Prostate gland (tissue), 2 donors: ENCODE results near the gene GATC.

Source experiments
- POLR2A ChIP-seq: fragments of 450-650 bp; IDR thresholded peaks from one replicate; pipeline ENCODE4 v1.6.1; 2016; ENCODE audit warnings: antibody characterized with exemption, mild to moderate bottlenecking
- POLR2AphosphoS5 ChIP-seq: sonication (generic); formaldehyde crosslinking; IDR thresholded peaks from one replicate; pipeline ENCODE4 v1.6.1; 2017; ENCODE audit warnings: antibody characterized with exemption
- TF ChIP-seq, protein P1 (sequence below), 4 experiments: fragments of 200-600 bp in 2 of 4; fragments of 450-650 bp in 2 of 4; sonication (generic) in 2 of 4; IDR thresholded peaks; 1 replicate in 3 of 4; 2 replicates in 1 of 4; pipeline ENCODE4 v1.5.1; 2016 to 2019; ENCODE audit warnings: antibody characterized with exemption in 4 of 4, mild to moderate bottlenecking in 2 of 4, moderate library complexity in 2 of 4

DNA sequence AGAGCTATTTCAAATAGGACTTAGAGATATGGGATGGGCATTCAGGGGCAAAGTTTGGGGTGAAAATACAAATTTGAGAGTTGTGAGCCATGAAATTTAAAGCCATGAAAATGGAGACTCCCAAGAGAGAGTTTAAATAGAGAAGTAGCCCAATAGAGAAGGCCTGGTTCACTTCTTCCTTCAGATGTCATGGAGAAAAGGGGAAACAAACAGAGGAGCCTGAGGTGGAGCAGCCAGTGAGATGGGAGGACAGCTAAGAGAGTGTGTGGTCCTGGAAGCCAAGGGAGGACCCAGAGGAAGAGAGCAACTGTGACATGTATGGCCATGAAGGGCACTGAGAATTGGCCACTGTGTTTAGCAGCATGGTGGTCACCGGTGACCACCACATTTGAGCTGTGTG, 37.4 kb downstream of the GATC start:
- TF ChIP-seq, protein P1, sequence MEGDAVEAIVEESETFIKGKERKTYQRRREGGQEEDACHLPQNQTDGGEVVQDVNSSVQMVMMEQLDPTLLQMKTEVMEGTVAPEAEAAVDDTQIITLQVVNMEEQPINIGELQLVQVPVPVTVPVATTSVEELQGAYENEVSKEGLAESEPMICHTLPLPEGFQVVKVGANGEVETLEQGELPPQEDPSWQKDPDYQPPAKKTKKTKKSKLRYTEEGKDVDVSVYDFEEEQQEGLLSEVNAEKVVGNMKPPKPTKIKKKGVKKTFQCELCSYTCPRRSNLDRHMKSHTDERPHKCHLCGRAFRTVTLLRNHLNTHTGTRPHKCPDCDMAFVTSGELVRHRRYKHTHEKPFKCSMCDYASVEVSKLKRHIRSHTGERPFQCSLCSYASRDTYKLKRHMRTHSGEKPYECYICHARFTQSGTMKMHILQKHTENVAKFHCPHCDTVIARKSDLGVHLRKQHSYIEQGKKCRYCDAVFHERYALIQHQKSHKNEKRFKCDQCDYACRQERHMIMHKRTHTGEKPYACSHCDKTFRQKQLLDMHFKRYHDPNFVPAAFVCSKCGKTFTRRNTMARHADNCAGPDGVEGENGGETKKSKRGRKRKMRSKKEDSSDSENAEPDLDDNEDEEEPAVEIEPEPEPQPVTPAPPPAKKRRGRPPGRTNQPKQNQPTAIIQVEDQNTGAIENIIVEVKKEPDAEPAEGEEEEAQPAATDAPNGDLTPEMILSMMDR (IDR thresholded peaks at IDR 0.05): no peak
- no peak for TF ChIP-seq POLR2A
- TF ChIP-seq POLR2AphosphoS5: no peak
